A549 (cell line): Measurements from ENCODE around the gene KRTAP1-5.

Source experiments
- CHD2 ChIP-seq: fragments of 150-350 bp; IDR thresholded peaks from 2 replicates; pipeline ENCODE4 v1.6.1; 2014; ENCODE audit warnings: low read length; ENCODE audit not compliant: partially characterized antibody
- CTCF ChIP-seq: fragments of >200 bp; sonication (Bioruptor Twin); formaldehyde crosslinking; IDR thresholded peaks from 3 replicates; pipeline ENCODE4 v1.5.1; 2016
- EP300 ChIP-seq, 2 experiments: fragments of >200 bp; sonication (Bioruptor Twin); formaldehyde crosslinking; IDR thresholded peaks; 2 replicates in 1 of 2; 3 replicates in 1 of 2; pipeline ENCODE4 v1.6.1; 2016 to 2017
- NR3C1 ChIP-seq: fragments of >200 bp; sonication (Bioruptor Twin); formaldehyde crosslinking; IDR thresholded peaks from 3 replicates; pipeline ENCODE4 v1.6.1; 2017
- POLR2A ChIP-seq: IDR thresholded peaks from 2 replicates; pipeline ENCODE4 v1.6.1; 2012; ENCODE audit warnings: mild to moderate bottlenecking, low read length
- RARB ChIP-seq: fragments of 250-450 bp; sonication (Bioruptor Pico); IDR thresholded peaks from 2 replicates; pipeline ENCODE4 v1.8.0; 2021; ENCODE audit warnings: mild to moderate bottlenecking, moderate library complexity
- SREBF2 ChIP-seq: fragments of 450-650 bp; IDR thresholded peaks from 2 replicates; pipeline ENCODE4 v1.6.1; 2014; ENCODE audit warnings: mild to moderate bottlenecking, moderate library complexity

- TF ChIP-seq CTCF (no peak), POLR2A (no peak), EP300 (IDR thresholded peaks at IDR 0.05) (no peak), CHD2 (no peak), SREBF2 (no peak), RARB (CRISPR knock-in tag) (no peak), NR3C1 (no peak)
Observed at GRCh38 chr17:41004397-41004796, 22.6 kb downstream of the KRTAP1-5 start.
